HCT116 (cell line): ENCODE results near the gene SF3A2. TPM values are rescaled to one million over a fixed set of nuclear protein-coding genes. Genes with fewer than 3 reads are reported as not detected.

ENCODE experiments used
- ATAC-seq: fragments of 200-7000 bp; cut with Tn5 transposase; 2 replicates; pipeline ENCODE4 v1.9.1; 2020; ENCODE audit warnings: mild to moderate bottlenecking, moderate library complexity
- BruUV-seq: library from RNA; stranded (reverse); fragments of 400-500 nt; replicated peaks from 2 replicates; lab custom pipeline; 2021; lab: Mats Ljungman, UMichigan
- CTCF ChIA-PET: fragments of 300-600 bp; sonication (Branson Sonifier 250); formaldehyde crosslinking; loops from one replicate; lab custom pipeline; 2021; ENCODE audit warnings: antibody characterized with exemption; lab: Charles Lee
- POLR2A ChIA-PET: fragments of 300-600, 350-600 bp; sonication (Branson Sonifier 250); formaldehyde crosslinking; loops from one replicate; lab custom pipeline; 2021; ENCODE audit warnings: antibody characterized with exemption; lab: Charles Lee
- RAD21 ChIA-PET, 2 experiments: fragments of 300-600 bp; sonication (Branson Sonifier 250); formaldehyde crosslinking; loops; one replicate each; lab custom pipeline; 2023; ENCODE audit warnings: low total read pairs in 2 of 2; ENCODE audit not compliant: uncharacterized antibody in 2 of 2, unreplicated experiment in 2 of 2, low non-redundant PET in 1 of 2; lab: Charles Lee
- DNase-seq: peaks from one replicate; pipeline ENCODE4 v3.0.0-alpha.2; 2010; ENCODE audit warnings: low read depth, low spot score
- H2AFZ ChIP-seq: fragments of 200-600 bp; shearing (Covaris generic), sonication (generic); 2 replicates; pipeline ENCODE4 v1.6.1; 2017; ENCODE audit warnings: low read depth, mixed run types, mixed read lengths, antibody characterized with exemption, low read length; ENCODE audit not compliant: poor library complexity, severe bottlenecking
- H3K27ac ChIP-seq: 2 replicates; pipeline ENCODE4 v1.5.1; 2012; ENCODE audit warnings: low read depth, low read length
- H3K27me3 ChIP-seq: fragments of 200-600 bp; sonication (generic); 2 replicates; pipeline ENCODE4 v1.6.1; 2016; ENCODE audit warnings: mixed run types, low read length, mixed read lengths; ENCODE audit not compliant: insufficient read depth
- H3K36me3 ChIP-seq, 2 experiments: fragments of 200-500 bp in 1 of 2; fragments of 200-600 bp in 1 of 2; sonication (Bioruptor generic) in 1 of 2; sonication (generic) in 1 of 2; 2 replicates each; pipeline versions ENCODE4 v1.5.1 to v1.6.1; 2014 to 2016; ENCODE audit warnings: low read length in 2 of 2, inconsistent platforms in 1 of 2, mixed read lengths in 1 of 2, mixed run types in 1 of 2; ENCODE audit not compliant: insufficient read depth in 2 of 2, control insufficient read depth in 1 of 2
- H3K4me1 ChIP-seq, 2 experiments: fragments of 200-600 bp in 1 of 2; sonication (generic) in 1 of 2; 2 replicates each; pipeline versions ENCODE4 v1.5.1 to v1.6.1; 2012 to 2017; ENCODE audit warnings: low read length in 2 of 2, inconsistent platforms in 1 of 2, mild to moderate bottlenecking in 1 of 2, mixed read lengths in 1 of 2, mixed run types in 1 of 2, moderate library complexity in 1 of 2; ENCODE audit not compliant: insufficient read depth in 2 of 2, control insufficient read depth in 1 of 2
- H3K4me2 ChIP-seq: fragments of 200-600 bp; sonication (generic); 2 replicates; pipeline ENCODE4 v1.6.1; 2017; ENCODE audit warnings: mixed run types, low read length, mixed read lengths
- H3K4me3 ChIP-seq, 2 experiments: fragments of 200-600 bp in 1 of 2; sonication (generic) in 1 of 2; replicated peaks in 1 of 2; 2 replicates each; pipeline ENCODE4 v1.5.1; 2011 to 2016; ENCODE audit warnings: low read length in 2 of 2, control low read depth in 1 of 2, low read depth in 1 of 2, mild to moderate bottlenecking in 1 of 2, mixed read lengths in 1 of 2, mixed run types in 1 of 2
- H3K79me2 ChIP-seq: fragments of 200-600 bp; sonication (generic); 2 replicates; pipeline ENCODE4 v1.6.1; 2017; ENCODE audit warnings: mild to moderate bottlenecking, mixed run types, low read length, moderate library complexity, mixed read lengths; ENCODE audit not compliant: insufficient read depth
- H3K9ac ChIP-seq: fragments of 200-600 bp; sonication (generic); 2 replicates; pipeline ENCODE4 v1.6.1; 2016; ENCODE audit warnings: low read length, mixed read lengths
- H3K9me2 ChIP-seq: fragments of 200-600 bp; sonication (generic), shearing (Covaris generic); 2 replicates; pipeline ENCODE4 v1.6.1; 2017; ENCODE audit warnings: mixed run types, mild to moderate bottlenecking, moderate library complexity; ENCODE audit not compliant: insufficient read depth
- H3K9me3 ChIP-seq, 2 experiments: fragments of 200-500 bp in 1 of 2; fragments of 200-600 bp in 1 of 2; sonication (Bioruptor generic) in 1 of 2; sonication (generic) in 1 of 2; 2 replicates each; pipeline ENCODE4 v1.6.1; 2014 to 2017; ENCODE audit warnings: low read length in 2 of 2, mixed read lengths in 2 of 2, inconsistent platforms in 1 of 2, low read depth in 1 of 2, mild to moderate bottlenecking in 1 of 2, mixed run types in 1 of 2, moderate library complexity in 1 of 2; ENCODE audit not compliant: control insufficient read depth in 1 of 2, insufficient read depth in 1 of 2
- H4K20me1 ChIP-seq: fragments of 200-600 bp; sonication (generic), shearing (Covaris generic); 2 replicates; pipeline ENCODE4 v1.6.1; 2017; ENCODE audit warnings: mixed run types, mild to moderate bottlenecking, moderate library complexity; ENCODE audit not compliant: insufficient read depth
- CBX3 ChIP-seq: IDR thresholded peaks from 2 replicates; pipeline ENCODE4 v1.6.1; 2012; ENCODE audit warnings: low read depth
- CEBPB ChIP-seq: IDR thresholded peaks from 2 replicates; pipeline ENCODE4 v1.6.1; 2012; ENCODE audit warnings: low read depth
- SIN3A ChIP-seq: IDR thresholded peaks from 2 replicates; pipeline ENCODE4 v1.6.1; 2012; ENCODE audit warnings: low read depth
- SP1 ChIP-seq: IDR thresholded peaks from 2 replicates; pipeline ENCODE4 v1.6.1; 2012; ENCODE audit warnings: low read depth
- SRF ChIP-seq: IDR thresholded peaks from 2 replicates; pipeline ENCODE4 v1.6.1; 2012; ENCODE audit warnings: low read depth
- TCF7L2 ChIP-seq: IDR thresholded peaks from 2 replicates; pipeline ENCODE4 v1.7.0; 2011; ENCODE audit warnings: borderline replicate concordance, inconsistent platforms; ENCODE audit not compliant: insufficient read depth, insufficient read length; ENCODE audit errors: extremely low read depth
- YY1 ChIP-seq: IDR thresholded peaks from 2 replicates; pipeline ENCODE4 v1.6.1; 2011; ENCODE audit warnings: low read length, low read depth, moderate library complexity, mild to moderate bottlenecking; ENCODE audit not compliant: insufficient replicate concordance; ENCODE audit errors: extremely low read depth
- intact Hi-C: fragments of 100-400 bp; cut with micrococcal nuclease; formaldehyde crosslinking; loops from 2 replicates; pipeline ENCODE4 v1.10.0; 2022
- total RNA-seq: library from RNA; stranded (reverse); gene quantifications from one replicate; pipeline ENCODE4 v1.2.1, GENCODE V29; 2021; ENCODE audit not compliant: unreplicated experiment
- TF ChIP-seq, protein P1 (sequence below): IDR thresholded peaks from 2 replicates; pipeline ENCODE4 v1.6.1; 2011; ENCODE audit warnings: mild to moderate bottlenecking, low read length, moderate library complexity; ENCODE audit not compliant: insufficient replicate concordance; ENCODE audit errors: extremely low read depth
- TF ChIP-seq, protein P2 (sequence below), 3 experiments: fragments of 200-600 bp in 1 of 3; sonication (generic) in 1 of 3; IDR thresholded peaks in 2 of 3; conservative IDR thresholded peaks in 1 of 3; 2 replicates each; pipeline ENCODE4 v1.5.1; 2012 to 2017; ENCODE audit warnings: low read depth in 2 of 3, low read length in 2 of 3, antibody characterized with exemption in 1 of 3, borderline replicate concordance in 1 of 3, control low read depth in 1 of 3, mild to moderate bottlenecking in 1 of 3, mixed read lengths in 1 of 3, mixed run types in 1 of 3, moderate library complexity in 1 of 3; ENCODE audit not compliant: insufficient read depth in 1 of 3
- TF ChIP-seq, protein P3 (sequence below): IDR thresholded peaks from 2 replicates; pipeline ENCODE4 v1.6.1; 2012

Gene SF3A2
- total RNA-seq, 1 experiment from 2014 or later: 166 TPM

DNA sequence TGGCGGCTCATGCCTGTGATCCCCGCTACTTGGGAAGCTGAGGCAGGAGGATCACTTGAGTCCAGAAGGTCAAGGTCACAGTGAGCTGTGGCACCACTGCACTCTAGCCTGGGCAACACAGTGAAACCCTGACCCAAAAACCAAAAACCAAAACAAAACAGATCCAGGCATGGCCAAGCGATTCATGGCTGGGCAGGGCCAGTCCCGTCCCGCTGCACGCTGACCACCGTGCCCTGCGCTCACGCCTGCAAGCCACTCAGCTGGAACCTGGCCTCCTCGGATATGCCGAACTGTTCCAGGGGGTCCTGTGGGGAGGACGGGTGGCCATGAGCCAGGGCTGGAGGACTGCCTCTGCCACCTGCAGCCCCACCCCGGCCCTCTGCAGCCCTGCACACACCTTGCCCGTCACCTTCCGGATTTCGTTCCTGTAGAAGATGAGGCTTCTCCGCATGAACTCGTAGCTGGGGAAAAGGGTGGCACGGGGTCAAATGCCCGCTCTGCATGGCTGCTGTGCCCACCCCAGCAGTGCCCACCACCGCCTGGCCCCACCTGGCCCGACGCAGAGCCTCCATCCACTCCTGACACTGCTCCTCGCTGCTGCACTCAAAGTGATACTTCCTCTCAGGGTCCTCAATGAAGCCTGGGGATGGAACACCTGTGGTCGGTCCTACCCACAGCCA is 2.9 kb upstream of the SF3A2 start:
- Histone ChIP-seq H3K4me2 (no peak overlapping the region), H3K36me3 (peaks cover 5 to 27% of the 10 kb centered on the region in 2 experiments; a peak in 2 of 4 replicates), H3K27ac (peak overlapping the region; percentile 35; the same call in 1 of the 2 replicates), H3K79me2 (peaks cover 56% of the 10 kb centered on the region), H3K4me3 (no peak overlapping the region), H3K9ac (no peak overlapping the region), H3K9me3 (no peaks in the 10 kb centered on the region), H2AFZ (no peak overlapping the region), H4K20me1 (peaks cover 6% of the 10 kb centered on the region; the same call in 1 of the 2 replicates), H3K9me2 (no peaks in the 10 kb centered on the region), H3K27me3 (no peaks in the 10 kb centered on the region), H3K4me1 (peaks cover 14 to 31% of the 10 kb centered on the region in 2 experiments; a peak in 3 of 4 replicates)
- ATAC-seq (no peak), DNase-seq (no peak)
- intact Hi-C loops: no loop called here
- RAD21 ChIA-PET: no interaction called here
- POLR2A ChIA-PET: no interaction called here
- CTCF ChIA-PET: no interaction called here
- TF ChIP-seq, protein P1, sequence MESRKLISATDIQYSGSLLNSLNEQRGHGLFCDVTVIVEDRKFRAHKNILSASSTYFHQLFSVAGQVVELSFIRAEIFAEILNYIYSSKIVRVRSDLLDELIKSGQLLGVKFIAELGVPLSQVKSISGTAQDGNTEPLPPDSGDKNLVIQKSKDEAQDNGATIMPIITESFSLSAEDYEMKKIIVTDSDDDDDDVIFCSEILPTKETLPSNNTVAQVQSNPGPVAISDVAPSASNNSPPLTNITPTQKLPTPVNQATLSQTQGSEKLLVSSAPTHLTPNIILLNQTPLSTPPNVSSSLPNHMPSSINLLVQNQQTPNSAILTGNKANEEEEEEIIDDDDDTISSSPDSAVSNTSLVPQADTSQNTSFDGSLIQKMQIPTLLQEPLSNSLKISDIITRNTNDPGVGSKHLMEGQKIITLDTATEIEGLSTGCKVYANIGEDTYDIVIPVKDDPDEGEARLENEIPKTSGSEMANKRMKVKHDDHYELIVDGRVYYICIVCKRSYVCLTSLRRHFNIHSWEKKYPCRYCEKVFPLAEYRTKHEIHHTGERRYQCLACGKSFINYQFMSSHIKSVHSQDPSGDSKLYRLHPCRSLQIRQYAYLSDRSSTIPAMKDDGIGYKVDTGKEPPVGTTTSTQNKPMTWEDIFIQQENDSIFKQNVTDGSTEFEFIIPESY: no peak
- no TSS peak for BruUV-seq

DNA sequence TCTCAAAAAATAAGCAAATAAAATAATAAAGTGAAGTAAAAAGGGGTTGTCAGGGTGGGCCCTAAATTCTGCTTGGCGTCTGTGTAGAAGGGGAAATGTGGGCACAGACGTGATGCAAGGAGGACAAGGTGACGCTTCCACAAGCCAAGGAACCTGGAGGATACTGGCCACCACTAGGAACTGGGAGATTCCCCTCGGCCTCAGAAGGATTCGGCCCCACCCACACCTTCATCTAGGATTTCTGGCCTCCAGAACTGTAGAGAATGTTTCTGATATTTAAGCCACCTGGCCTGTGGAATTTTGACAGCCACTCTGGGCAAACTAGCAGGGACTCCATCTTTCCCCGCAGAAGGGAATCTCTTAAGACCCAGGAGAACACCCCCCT is 1.6 kb upstream of the SF3A2 start:
- H3K9me2 ChIP-seq: no peaks in the 10 kb centered on the region
- H3K79me2 ChIP-seq: peaks cover 68% of the 10 kb centered on the region
- intact Hi-C loops: loop anchor here (5.0 kb wide), 1 partner anchor 73 kb away; the partner anchor contains the start of gene DOT1L
- H3K36me3 ChIP-seq: peaks cover 6 to 33% of the 10 kb centered on the region in 2 experiments
- peak overlapping the region; percentile 99 for H3K9ac ChIP-seq
- DNase-seq: no peak
- H2AFZ ChIP-seq: no peak overlapping the region
- TF ChIP-seq CEBPB: no peak
- TF ChIP-seq SP1: no peak
- TF ChIP-seq, protein P2, sequence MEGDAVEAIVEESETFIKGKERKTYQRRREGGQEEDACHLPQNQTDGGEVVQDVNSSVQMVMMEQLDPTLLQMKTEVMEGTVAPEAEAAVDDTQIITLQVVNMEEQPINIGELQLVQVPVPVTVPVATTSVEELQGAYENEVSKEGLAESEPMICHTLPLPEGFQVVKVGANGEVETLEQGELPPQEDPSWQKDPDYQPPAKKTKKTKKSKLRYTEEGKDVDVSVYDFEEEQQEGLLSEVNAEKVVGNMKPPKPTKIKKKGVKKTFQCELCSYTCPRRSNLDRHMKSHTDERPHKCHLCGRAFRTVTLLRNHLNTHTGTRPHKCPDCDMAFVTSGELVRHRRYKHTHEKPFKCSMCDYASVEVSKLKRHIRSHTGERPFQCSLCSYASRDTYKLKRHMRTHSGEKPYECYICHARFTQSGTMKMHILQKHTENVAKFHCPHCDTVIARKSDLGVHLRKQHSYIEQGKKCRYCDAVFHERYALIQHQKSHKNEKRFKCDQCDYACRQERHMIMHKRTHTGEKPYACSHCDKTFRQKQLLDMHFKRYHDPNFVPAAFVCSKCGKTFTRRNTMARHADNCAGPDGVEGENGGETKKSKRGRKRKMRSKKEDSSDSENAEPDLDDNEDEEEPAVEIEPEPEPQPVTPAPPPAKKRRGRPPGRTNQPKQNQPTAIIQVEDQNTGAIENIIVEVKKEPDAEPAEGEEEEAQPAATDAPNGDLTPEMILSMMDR (IDR thresholded peaks at IDR 0.05 in 2 of 3, conservative IDR thresholded peaks at IDR 0.05 in 1 of 3; ENCODE audit: borderline replicate concordance in 1 of 3, insufficient read depth in 1 of 3, low read depth in 2 of 3, low read length in 2 of 3): no peak
- no peak for TF ChIP-seq SIN3A
- no peak for TF ChIP-seq YY1
- TF ChIP-seq TCF7L2: no peak
- no peak for TF ChIP-seq SRF
- no peak for TF ChIP-seq CBX3
- TF ChIP-seq, protein P1: no peak
- TF ChIP-seq, protein P3, sequence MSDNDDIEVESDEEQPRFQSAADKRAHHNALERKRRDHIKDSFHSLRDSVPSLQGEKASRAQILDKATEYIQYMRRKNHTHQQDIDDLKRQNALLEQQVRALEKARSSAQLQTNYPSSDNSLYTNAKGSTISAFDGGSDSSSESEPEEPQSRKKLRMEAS: no peak
- H3K27ac ChIP-seq: peak overlapping the region; percentile 95
- H3K4me1 ChIP-seq: peaks cover 17 to 38% of the 10 kb centered on the region in 2 experiments; a peak in 3 of 4 replicates
- peaks cover 18% of the 10 kb centered on the region; the same call in 1 of the 2 replicates for H4K20me1 ChIP-seq
- no peaks in the 10 kb centered on the region for H3K9me3 ChIP-seq
- ChIA-PET CTCF (interaction anchor here (1.4 kb wide), 1 partner anchor 79 kb away, joined by 5 read pairs; no protein-coding TSS in a partner anchor), RAD21 (no interaction called here), POLR2A (no interaction called here)
- peak overlapping the region; percentile 83 to 92 for H3K4me3 ChIP-seq
- H3K4me2 ChIP-seq: peak overlapping the region; percentile 80
- no peaks in the 10 kb centered on the region for H3K27me3 ChIP-seq
- no peak for ATAC-seq
- BruUV-seq: TSS peak; percentile 49
